ENCODE data around the gene ADCY10.

GRCh38 chr1:167766538-167766937 lies 147.4 kb downstream of the ADCY10 start:
- TF ChIP-seq, protein P1, sequence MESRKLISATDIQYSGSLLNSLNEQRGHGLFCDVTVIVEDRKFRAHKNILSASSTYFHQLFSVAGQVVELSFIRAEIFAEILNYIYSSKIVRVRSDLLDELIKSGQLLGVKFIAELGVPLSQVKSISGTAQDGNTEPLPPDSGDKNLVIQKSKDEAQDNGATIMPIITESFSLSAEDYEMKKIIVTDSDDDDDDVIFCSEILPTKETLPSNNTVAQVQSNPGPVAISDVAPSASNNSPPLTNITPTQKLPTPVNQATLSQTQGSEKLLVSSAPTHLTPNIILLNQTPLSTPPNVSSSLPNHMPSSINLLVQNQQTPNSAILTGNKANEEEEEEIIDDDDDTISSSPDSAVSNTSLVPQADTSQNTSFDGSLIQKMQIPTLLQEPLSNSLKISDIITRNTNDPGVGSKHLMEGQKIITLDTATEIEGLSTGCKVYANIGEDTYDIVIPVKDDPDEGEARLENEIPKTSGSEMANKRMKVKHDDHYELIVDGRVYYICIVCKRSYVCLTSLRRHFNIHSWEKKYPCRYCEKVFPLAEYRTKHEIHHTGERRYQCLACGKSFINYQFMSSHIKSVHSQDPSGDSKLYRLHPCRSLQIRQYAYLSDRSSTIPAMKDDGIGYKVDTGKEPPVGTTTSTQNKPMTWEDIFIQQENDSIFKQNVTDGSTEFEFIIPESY (CRISPR knock-in tag; IDR thresholded peaks at IDR 0.05), result no peak
- TF ChIP-seq MAZ (CRISPR knock-in tag; conservative IDR thresholded peaks at IDR 0.05 in 1 of 2, IDR thresholded peaks at IDR 0.05 in 1 of 2) (no peak), HMG20A (CRISPR knock-in tag; conservative IDR thresholded peaks at IDR 0.05) (no peak)
